Pancreas (tissue), 10 donors: Measurements from ENCODE around the gene TBX4. TPM values are rescaled to one million over a fixed set of nuclear protein-coding genes. Genes with fewer than 3 reads are reported as not detected.
"Not testable (repeated sequence)": the region's sequence is repeated elsewhere in the genome, so short reads cannot be mapped to it uniquely, and the experiment has no call there.

Experiments
- ATAC-seq, 4 donors: fragments of 200-7000 bp; cut with Tn5 transposase; one replicate each; pipeline versions ENCODE4 v1.8.0 to v1.9.1; 2020; ENCODE audit warnings: mild to moderate bottlenecking in 4 of 4, moderate library complexity in 4 of 4
- DNase-seq, 6 donors: peaks; one replicate each; pipeline ENCODE4 v3.0.0-alpha.2; 2020
- FAIRE-seq: peaks from 2 replicates; lab custom pipeline; 2012; peaks lifted over from hg19 to GRCh38; lab: Jason Lieb, UNC
- H3K27ac ChIP-seq, 4 donors: fragments of 200-600 bp; sonication (generic); 1 replicate in 3 of 4; 2 replicates in 1 of 4; pipeline versions ENCODE4 v1.5.0 to v1.8.0; 2020
- H3K27me3 ChIP-seq, 4 donors: fragments of 200-600 bp; one replicate each; pipeline ENCODE4 v1.8.0; 2021
- H3K36me3 ChIP-seq, 3 donors: fragments of 200-600 bp; sonication (generic) in 1 of 3; one replicate each; pipeline versions ENCODE4 v1.5.0 to v1.8.0; 2020 to 2021
- H3K4me1 ChIP-seq, 3 donors: fragments of 200-600 bp; one replicate each; pipeline ENCODE4 v1.8.0; 2021
- H3K4me3 ChIP-seq, 4 donors: fragments of 200-600 bp; sonication (generic) in 2 of 4; one replicate each; pipeline versions ENCODE4 v1.5.0 to v1.8.0; 2020 to 2021
- H3K9me3 ChIP-seq, 4 donors: fragments of 200-600 bp; one replicate each; pipeline ENCODE4 v1.8.0; 2021
- CTCF ChIP-seq, 4 donors: fragments of 200-600 bp; sonication (generic) in 3 of 4; IDR thresholded peaks; one replicate each; pipeline versions ENCODE4 v1.5.0 to v1.8.0; 2021; ENCODE audit warnings: antibody characterized with exemption in 4 of 4
- WGBS, 2 donors: extraction: QIAGEN DNeasy Blood & Tissue Kit; methylation state at CpG; one replicate each; pipeline ENCODE4 v1.1.7; 2013; 5-methylcytosine and 5-hydroxymethylcytosine counted together
- intact Hi-C, 3 donors: fragments of 100-400 bp; cut with DNase I; formaldehyde crosslinking; loops; one replicate each; pipeline versions ENCODE4 v1.11.1 to v1.14.2; 2022
- polyA plus RNA-seq, 2 donors: library from polyadenylated mRNA; stranded (reverse); fragments of 200-250 nt; gene quantifications; one replicate each; pipeline ENCODE4 v1.2.3, GENCODE V29; 2013
- total RNA-seq, 6 donors: library from RNA; stranded (reverse); fragmentation: NEBNext Ultra II Directional in 4 of 6; extraction: Animal tissue kit (Norgen Biotek cat#: 25700) in 4 of 6; gene quantifications; one replicate each; pipeline versions ENCODE4 v1.2.1 to v1.2.4, GENCODE V29; 2021 to 2023
- donor health status: healthy with polysubstance abuse.
- donor health status: DM: no; HTN: no; CAD: no; lungs with moderate emphysema.
- donor health status: DM: no; HTN: no; CAD: no.
- donor health status: control.
- donor health status: control.
- donor health status: Bipolar disorder and iron deficiency.
- donor health status: DM: yes; HTN: yes; CAD: no.
- donor health status: DM: no; HTN: no; CAD: no.
- donor health status: DM: no; HTN: no; CAD: no.
- donor health status: DM: yes; HTN: yes; CAD: no.

Gene TBX4
- total and polyA plus RNA-seq, 8 donors = not detected

- TF ChIP-seq CTCF (IDR thresholded peaks at IDR 0.05) = no peak
- no peak for DNase-seq
- Histone ChIP-seq H3K4me3 (no peak overlapping the region), H3K9me3 (no peaks in the 10 kb centered on the region), H3K27ac (no peak overlapping the region), H3K36me3 (no peaks in the 10 kb centered on the region), H3K4me1 (no peaks in the 10 kb centered on the region), H3K27me3 (no peaks in the 10 kb centered on the region)
- 52 to 53% methylated on average over 3 of the region's 3 CpGs for WGBS, 2 donors
- no peak for ATAC-seq
- intact Hi-C loops = no loop called here
- FAIRE-seq = no peak
Observed at GRCh38 chr17:61524319-61524718, 72.1 kb downstream of the TBX4 start.

GRCh38 chr17:61527441-61527840 lies 75.2 kb downstream of the TBX4 start:
- not testable (repeated sequence) for FAIRE-seq
- 82 to 85% methylated on average over 2 of the region's 2 CpGs for WGBS, 2 donors

GRCh38 chr17:61528171-61528570 lies 75.9 kb downstream of the TBX4 start:
- TF ChIP-seq CTCF (IDR thresholded peaks at IDR 0.05) = no peak
- H3K36me3 ChIP-seq = no peaks in the 10 kb centered on the region
- ATAC-seq = no peak
- WGBS, 2 donors = 82 to 85% methylated on average over 2 of the region's 2 CpGs
- H3K9me3 ChIP-seq = no peaks in the 10 kb centered on the region
- no peak for DNase-seq
- intact Hi-C loops = no loop called here
- no peaks in the 10 kb centered on the region for H3K27me3 ChIP-seq
- no peak for FAIRE-seq
- H3K27ac ChIP-seq = no peak overlapping the region
- H3K4me1 ChIP-seq = no peaks in the 10 kb centered on the region
- no peak overlapping the region for H3K4me3 ChIP-seq

More at GRCh38 chr17:61527441-61527840, 75.2 kb downstream of the TBX4 start:
- H3K4me1 ChIP-seq, ATAC-seq, DNase-seq, H3K4me3 ChIP-seq, H3K27me3 ChIP-seq, H3K9me3 ChIP-seq, H3K36me3 ChIP-seq, H3K27ac ChIP-seq, intact Hi-C loops: not testable (repeated sequence)

GRCh38 chr17:61531223-61531622 lies 79.0 kb downstream of the TBX4 start:
- FAIRE-seq (no peak), DNase-seq (no peak), ATAC-seq (no peak)
- WGBS, 2 donors = 80 to 83% methylated on average over 7 of the region's 7 CpGs
- H3K27me3 ChIP-seq = no peaks in the 10 kb centered on the region
- H3K36me3 ChIP-seq = no peaks in the 10 kb centered on the region
- TF ChIP-seq CTCF (IDR thresholded peaks at IDR 0.05) = no peak
- H3K9me3 ChIP-seq = no peaks in the 10 kb centered on the region
- intact Hi-C loops = no loop called here
- H3K4me1 ChIP-seq = no peaks in the 10 kb centered on the region
- H3K27ac ChIP-seq = no peak overlapping the region
- no peak overlapping the region for H3K4me3 ChIP-seq

GRCh38 chr17:61532826-61533225 lies 80.6 kb downstream of the TBX4 start:
- ATAC-seq = no peak
- Histone ChIP-seq H3K4me3 (no peak overlapping the region), H3K36me3 (no peaks in the 10 kb centered on the region), H3K9me3 (no peaks in the 10 kb centered on the region), H3K4me1 (no peaks in the 10 kb centered on the region), H3K27ac (no peak overlapping the region), H3K27me3 (no peaks in the 10 kb centered on the region)
- no peak for FAIRE-seq
- DNase-seq = no peak
- TF ChIP-seq CTCF (IDR thresholded peaks at IDR 0.05) = no peak
- intact Hi-C loops = no loop called here
- WGBS, 2 donors = 71 to 74% methylated on average over 5 of the region's 5 CpGs
